K562 (cell line): Measurements from ENCODE around the gene VSIG4. TPM values are rescaled to one million over a fixed set of nuclear protein-coding genes. Genes with fewer than 3 reads are reported as not detected.

Source experiments
- CREBBP ChIP-seq: IDR thresholded peaks from one replicate; pipeline ENCODE4 v1.6.1; 2012; ENCODE audit warnings: low read depth, mild to moderate bottlenecking, control low read depth, inconsistent platforms, low read length
- CREM ChIP-seq: IDR thresholded peaks from 2 replicates; pipeline ENCODE4 v1.6.1; 2014; ENCODE audit warnings: antibody characterized with exemption, low read depth
- CTBP1 ChIP-seq: fragments of 450-650 bp; IDR thresholded peaks from 2 replicates; pipeline ENCODE4 v1.6.1; 2016; ENCODE audit warnings: borderline replicate concordance
- ETV1 ChIP-seq: fragments of 450-650 bp; conservative IDR thresholded peaks from 2 replicates; pipeline ENCODE4 v1.6.1; 2016; ENCODE audit warnings: missing genetic modification characterization, control low read depth, low read depth, missing compliant biosample characterization
- FOXK1 ChIP-seq: sonication (generic); formaldehyde crosslinking; IDR thresholded peaks from 2 replicates; pipeline ENCODE4 v1.8.0; 2022; ENCODE audit warnings: missing genetic modification reagents, mild to moderate bottlenecking, borderline replicate concordance
- HDGF ChIP-seq: fragments of 450-650 bp; IDR thresholded peaks from 2 replicates; pipeline ENCODE4 v1.6.1; 2016
- HNRNPH1 ChIP-seq: fragments of 200-400 bp; formaldehyde crosslinking; optimal IDR thresholded peaks from 2 replicates; pipeline ENCODE3; 2017; ENCODE audit warnings: low read depth, mild to moderate bottlenecking, low read length, moderate library complexity
- IRF2 ChIP-seq: sonication (generic); formaldehyde crosslinking; IDR thresholded peaks from 2 replicates; pipeline ENCODE4 v1.8.1; 2022; ENCODE audit warnings: mild to moderate bottlenecking, missing genetic modification reagents
- KAT7 ChIP-seq: sonication (generic); formaldehyde crosslinking; IDR thresholded peaks from 2 replicates; pipeline ENCODE4 v1.8.0; 2022; ENCODE audit warnings: missing genetic modification reagents, mild to moderate bottlenecking, borderline replicate concordance
- MEF2A ChIP-seq: IDR thresholded peaks from 2 replicates; pipeline ENCODE4 v1.6.1; 2011; ENCODE audit warnings: low read depth, mild to moderate bottlenecking, low read length, moderate library complexity; ENCODE audit not compliant: control insufficient read depth
- MXI1 ChIP-seq: IDR thresholded peaks from 2 replicates; pipeline ENCODE4 v1.6.1; 2011; ENCODE audit warnings: low read depth, mild to moderate bottlenecking, improper control_type of control experiment, low read length
- NR1H2 ChIP-seq: sonication (generic); formaldehyde crosslinking; IDR thresholded peaks from 2 replicates; pipeline ENCODE4 v1.4.0; 2020; ENCODE audit warnings: mild to moderate bottlenecking, missing genetic modification reagents
- NR2F6 ChIP-seq: fragments of 450-650 bp; formaldehyde crosslinking; IDR thresholded peaks from 2 replicates; pipeline ENCODE4 v1.4.0; 2020; ENCODE audit warnings: mild to moderate bottlenecking
- OTX1 ChIP-seq: fragments of 450-650 bp; formaldehyde crosslinking; IDR thresholded peaks from 2 replicates; pipeline ENCODE4 v1.4.0; 2022; ENCODE audit warnings: mild to moderate bottlenecking
- POLR2B ChIP-seq: fragments of 450-650 bp; IDR thresholded peaks from 2 replicates; pipeline ENCODE4 v1.6.1; 2018; ENCODE audit warnings: low read depth; ENCODE audit not compliant: partially characterized antibody
- POLR3A ChIP-seq: IDR thresholded peaks from 2 replicates; pipeline ENCODE4 v1.6.1; 2011; ENCODE audit warnings: borderline replicate concordance, mild to moderate bottlenecking, moderate library complexity; ENCODE audit not compliant: insufficient read length, insufficient read depth; ENCODE audit errors: extremely low read depth
- RFX5 ChIP-seq: IDR thresholded peaks from 2 replicates; pipeline ENCODE4 v1.6.1; 2011; ENCODE audit warnings: low read depth, mild to moderate bottlenecking, improper control_type of control experiment, low read length
- SRSF3 ChIP-seq: fragments of 200-400 bp; formaldehyde crosslinking; IDR thresholded peaks from 2 replicates; pipeline ENCODE4 v1.6.1; 2016; ENCODE audit warnings: mild to moderate bottlenecking, low read length, moderate library complexity; ENCODE audit not compliant: insufficient read depth
- SRSF9 ChIP-seq: fragments of 200-400 bp; formaldehyde crosslinking; IDR thresholded peaks from 2 replicates; pipeline ENCODE4 v1.6.1; 2017; ENCODE audit warnings: low read depth, low read length, borderline replicate concordance
- TCFL5 ChIP-seq: fragments of 250-450 bp; sonication (Bioruptor Pico); conservative IDR thresholded peaks from 2 replicates; pipeline ENCODE4 v1.6.1; 2021; ENCODE audit warnings: mild to moderate bottlenecking, moderate library complexity, matching md5 sums
- ZFP30 ChIP-seq: fragments of 250-450 bp; sonication (Bioruptor Pico); IDR thresholded peaks from 2 replicates; pipeline ENCODE4 v1.8.0; 2022; ENCODE audit warnings: moderate library complexity, mild to moderate bottlenecking, inconsistent platforms, borderline replicate concordance
- ZNF347 ChIP-seq: fragments of 450-650 bp; formaldehyde crosslinking; IDR thresholded peaks from 2 replicates; pipeline ENCODE4 v1.4.0; 2020; ENCODE audit warnings: low read depth, mild to moderate bottlenecking, moderate library complexity
- ZNF589 ChIP-seq: fragments of 200-800 bp; sonication (Bioruptor generic); IDR thresholded peaks from 2 replicates; pipeline ENCODE4 v1.6.1; 2016; ENCODE audit warnings: low read depth, missing genetic modification characterization, missing compliant biosample characterization
- polyA plus RNA-seq, 8 experiments: library from polyadenylated mRNA; depleted of rRNA in 4 of 8; stranded (reverse) in 5 of 8; unstranded in 3 of 8; fragments of >200 nt; fragmentation: Nextera tagmentation in 2 of 8; fragmentation: Illumina TruSeq in 1 of 8; extraction: Ambion mirVana in 2 of 8; extraction: Trizol in 1 of 8; gene quantifications; 2 replicates each; pipeline versions ENCODE4 v1.2.1 to v1.2.3, GENCODE V29; 2011 to 2014; ENCODE audit warnings: inconsistent platforms in 1 of 8, missing spikeins in 1 of 8
- total RNA-seq, 7 experiments: library from RNA; depleted of rRNA in 6 of 7; stranded (reverse); fragments of >200 nt in 6 of 7; fragmentation: Illumina TruSeq in 2 of 7; extraction: Trizol in 2 of 7; gene quantifications; 2 replicates each; pipeline versions ENCODE4 v1.2.1 to v1.2.3, GENCODE V29; 2011 to 2021; ENCODE audit warnings: low replicate concordance in 1 of 7
- TF ChIP-seq, protein P1 (sequence below): fragments of 450-650 bp; formaldehyde crosslinking; conservative IDR thresholded peaks from 2 replicates; pipeline ENCODE4 v1.4.0; 2022; ENCODE audit warnings: mild to moderate bottlenecking, missing genetic modification characterization
- TF ChIP-seq, protein P2 (sequence below): fragments of 450-650 bp; formaldehyde crosslinking; IDR thresholded peaks from 2 replicates; pipeline ENCODE4 v1.4.0; 2022; ENCODE audit warnings: missing genetic modification characterization
- TF ChIP-seq, protein P3 (sequence below), 2 experiments: fragments of 450-650 bp; conservative IDR thresholded peaks; 2 replicates each; pipeline ENCODE4 v1.6.1; 2017; ENCODE audit warnings: mild to moderate bottlenecking in 2 of 2, moderate library complexity in 2 of 2

The VSIG4 gene
- total and polyA plus RNA-seq, 9 of the 15 experiments (the other 6 are each of a cell fraction or from before 2014, with no cell fraction given) = 0.22 to 1.6 (median 0.46) TPM; not detected in 1

DNA sequence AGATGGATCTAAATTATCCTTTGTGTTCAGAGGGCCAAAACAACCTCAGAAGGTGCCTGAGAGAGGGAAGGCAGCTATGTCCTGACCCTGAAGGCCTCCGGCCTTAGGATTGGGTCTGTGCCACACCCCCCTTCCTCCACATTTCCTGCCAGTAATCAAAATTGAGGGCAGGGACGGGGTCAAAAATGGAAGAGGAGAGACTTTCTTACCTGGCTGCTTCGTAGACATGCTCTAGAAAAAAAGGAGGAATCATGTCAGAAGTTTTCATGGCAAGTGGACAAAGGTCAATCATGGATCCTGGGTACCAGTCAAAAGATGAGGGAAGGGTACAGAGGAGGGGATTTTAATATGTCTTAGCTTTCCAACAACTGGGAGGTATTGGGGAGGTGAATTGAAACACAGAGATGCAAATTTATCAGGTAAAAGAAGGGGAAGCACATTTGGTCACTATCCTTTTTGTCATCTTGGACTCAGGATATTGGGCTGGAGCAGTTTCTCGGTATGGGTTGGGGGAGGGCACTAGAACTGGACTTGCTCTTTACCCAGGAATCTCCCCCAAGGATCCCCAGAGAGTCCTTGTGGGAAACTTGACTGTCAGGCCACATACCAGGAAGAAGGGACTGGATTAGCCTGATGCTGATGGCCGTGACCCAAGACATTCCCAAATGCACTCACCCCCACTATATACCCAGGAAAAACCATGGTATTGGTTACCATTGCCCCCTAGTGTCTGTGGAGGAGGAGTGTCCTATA lies 17.1 kb downstream of the VSIG4 start (continued):
- TF ChIP-seq ZFP30 (CRISPR knock-in tag) = no peak
- no peak for TF ChIP-seq ZNF347 (CRISPR knock-in tag)
- TF ChIP-seq NR2F6 (CRISPR knock-in tag) = no peak
- no peak for TF ChIP-seq RFX5
- TF ChIP-seq SRSF3 = no peak
- TF ChIP-seq NR1H2 (CRISPR knock-in tag) = no peak
- TF ChIP-seq, protein P1, sequence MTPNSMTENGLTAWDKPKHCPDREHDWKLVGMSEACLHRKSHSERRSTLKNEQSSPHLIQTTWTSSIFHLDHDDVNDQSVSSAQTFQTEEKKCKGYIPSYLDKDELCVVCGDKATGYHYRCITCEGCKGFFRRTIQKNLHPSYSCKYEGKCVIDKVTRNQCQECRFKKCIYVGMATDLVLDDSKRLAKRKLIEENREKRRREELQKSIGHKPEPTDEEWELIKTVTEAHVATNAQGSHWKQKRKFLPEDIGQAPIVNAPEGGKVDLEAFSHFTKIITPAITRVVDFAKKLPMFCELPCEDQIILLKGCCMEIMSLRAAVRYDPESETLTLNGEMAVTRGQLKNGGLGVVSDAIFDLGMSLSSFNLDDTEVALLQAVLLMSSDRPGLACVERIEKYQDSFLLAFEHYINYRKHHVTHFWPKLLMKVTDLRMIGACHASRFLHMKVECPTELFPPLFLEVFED = peak; percentile 15
- TF ChIP-seq ZNF589 = no peak
- TF ChIP-seq CREBBP = no peak
- TF ChIP-seq, protein P2, sequence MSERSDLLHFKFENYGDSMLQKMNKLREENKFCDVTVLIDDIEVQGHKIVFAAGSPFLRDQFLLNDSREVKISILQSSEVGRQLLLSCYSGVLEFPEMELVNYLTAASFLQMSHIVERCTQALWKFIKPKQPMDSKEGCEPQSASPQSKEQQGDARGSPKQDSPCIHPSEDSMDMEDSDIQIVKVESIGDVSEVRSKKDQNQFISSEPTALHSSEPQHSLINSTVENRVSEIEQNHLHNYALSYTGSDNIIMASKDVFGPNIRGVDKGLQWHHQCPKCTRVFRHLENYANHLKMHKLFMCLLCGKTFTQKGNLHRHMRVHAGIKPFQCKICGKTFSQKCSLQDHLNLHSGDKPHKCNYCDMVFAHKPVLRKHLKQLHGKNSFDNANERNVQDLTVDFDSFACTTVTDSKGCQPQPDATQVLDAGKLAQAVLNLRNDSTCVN (CRISPR knock-in tag) = peak; percentile 10; the same call in 1 of the 2 replicates
- TF ChIP-seq POLR3A = no peak
- no peak for TF ChIP-seq SRSF9
- no peak for TF ChIP-seq HDGF
- TF ChIP-seq TCFL5 (CRISPR knock-in tag) = no peak
- no peak for TF ChIP-seq KAT7 (CRISPR knock-in tag)
- no peak for TF ChIP-seq MEF2A
- no peak; the same call in 1 of the 2 replicates for TF ChIP-seq CREM
- peak; percentile 18; the same call in 1 of the 2 replicates for TF ChIP-seq OTX1 (CRISPR knock-in tag)
- TF ChIP-seq ETV1 = 0 out of 2 replicates have a peak, but pooled peaks have one; percentile 11
- TF ChIP-seq MXI1 = no peak
- TF ChIP-seq POLR2B = peak; percentile 77
- TF ChIP-seq HNRNPH1 = no peak
- TF ChIP-seq, protein P3, sequence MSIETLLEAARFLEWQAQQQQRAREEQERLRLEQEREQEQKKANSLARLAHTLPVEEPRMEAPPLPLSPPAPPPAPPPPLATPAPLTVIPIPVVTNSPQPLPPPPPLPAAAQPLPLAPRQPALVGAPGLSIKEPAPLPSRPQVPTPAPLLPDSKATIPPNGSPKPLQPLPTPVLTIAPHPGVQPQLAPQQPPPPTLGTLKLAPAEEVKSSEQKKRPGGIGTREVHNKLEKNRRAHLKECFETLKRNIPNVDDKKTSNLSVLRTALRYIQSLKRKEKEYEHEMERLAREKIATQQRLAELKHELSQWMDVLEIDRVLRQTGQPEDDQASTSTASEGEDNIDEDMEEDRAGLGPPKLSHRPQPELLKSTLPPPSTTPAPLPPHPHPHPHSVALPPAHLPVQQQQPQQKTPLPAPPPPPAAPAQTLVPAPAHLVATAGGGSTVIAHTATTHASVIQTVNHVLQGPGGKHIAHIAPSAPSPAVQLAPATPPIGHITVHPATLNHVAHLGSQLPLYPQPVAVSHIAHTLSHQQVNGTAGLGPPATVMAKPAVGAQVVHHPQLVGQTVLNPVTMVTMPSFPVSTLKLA (conservative IDR thresholded peaks at IDR 0.05) = no peak
- TF ChIP-seq IRF2 (CRISPR knock-in tag) = no peak
- TF ChIP-seq FOXK1 = no peak
- TF ChIP-seq CTBP1 = peak; percentile 41; the same call in 1 of the 2 replicates
